ENCODE results near the gene REN. TPM values are rescaled to one million over a fixed set of nuclear protein-coding genes. Genes with fewer than 3 reads are reported as not detected.

REN gene
- total and polyA plus RNA-seq, 2 donors (not counting 3 experiments of a cell fraction or from before 2014, with no cell fraction given): 0.11 TPM; not detected in 1

- no peaks in the 10 kb centered on the region for H3K36me3 ChIP-seq (ENCODE audit: control insufficient read depth in 2 of 2, extremely low read depth in 1 of 2, insufficient read depth in 2 of 2, low read length in 2 of 2)
- H3K27ac ChIP-seq (ENCODE audit: insufficient read depth, low read depth, low read length): no peak overlapping the region
- no peak for FAIRE-seq
- no peaks in the 10 kb centered on the region for H3K79me2 ChIP-seq (ENCODE audit: control insufficient read depth, insufficient read depth, low read length)
- H4K20me1 ChIP-seq (replicated peaks; ENCODE audit: control insufficient read depth, extremely low read depth, insufficient read depth, low read length): no peaks in the 10 kb centered on the region
- DNase-seq (ENCODE audit: low read depth, low spot score): no peak
- no peak overlapping the region for H2AFZ ChIP-seq (ENCODE audit: low read depth, low read length)
- H3K9me3 ChIP-seq (replicated peaks; ENCODE audit: control insufficient read depth, insufficient read depth, low read length): no peaks in the 10 kb centered on the region
- H3K4me2 ChIP-seq (ENCODE audit: insufficient read depth, low read length): no peak overlapping the region
- no peaks in the 10 kb centered on the region for H3K9me1 ChIP-seq (replicated peaks; ENCODE audit: control insufficient read depth, extremely low read depth, insufficient read depth, low read length)
- no peak overlapping the region for H3K4me3 ChIP-seq (replicated peaks in 1 of 3; ENCODE audit: insufficient read depth in 1 of 3, low read depth in 1 of 3, low read length in 3 of 3)
- POLR2A ChIA-PET: no interaction called here
- H3K27me3 ChIP-seq (ENCODE audit: control insufficient read depth in 2 of 2, insufficient read depth in 2 of 2, low read length in 2 of 2): no peaks in the 10 kb centered on the region
- H3K4me1 ChIP-seq (ENCODE audit: control insufficient read depth, extremely low read depth, insufficient read depth, low read length): no peaks in the 10 kb centered on the region
- BruUV-seq (replicated peaks): no TSS peak
- H3K9ac ChIP-seq (replicated peaks; ENCODE audit: extremely low read depth, insufficient read depth, low read length): no peak overlapping the region
- dilution Hi-C loops (cut with MboI; ENCODE audit: extremely low pct_ligation_motif_present, low sequenced_read_pairs) (loop anchor here (25.0 kb wide), 1 partner anchor 284 kb away; the partner anchor contains the start of gene SNRPE), intact Hi-C loops (cut with micrococcal nuclease) (no loop called here)
- TF ChIP-seq POLR2A (IDR thresholded peaks at IDR 0.05; ENCODE audit: low read depth, low read length) (no peak), JUN (IDR thresholded peaks at IDR 0.05; ENCODE audit: borderline replicate concordance, insufficient read depth, insufficient read length, low read depth) (no peak)
- CTCF ChIA-PET: no interaction called here
These were observed 19.8 kb downstream of the REN start for GRCh38 chr1:204146309-204146708.

GRCh38 chr1:204145033-204145504, 21.1 kb downstream of the REN start:
- Histone ChIP-seq H2AFZ (ENCODE audit: low read depth, low read length) (no peak overlapping the region), H3K9ac (replicated peaks; ENCODE audit: extremely low read depth, insufficient read depth, low read length) (no peak overlapping the region), H3K4me1 (ENCODE audit: control insufficient read depth, extremely low read depth, insufficient read depth, low read length) (no peaks in the 10 kb centered on the region), H3K9me3 (replicated peaks; ENCODE audit: control insufficient read depth, insufficient read depth, low read length) (no peaks in the 10 kb centered on the region), H3K4me2 (ENCODE audit: insufficient read depth, low read length) (no peak overlapping the region), H3K9me1 (replicated peaks; ENCODE audit: control insufficient read depth, extremely low read depth, insufficient read depth, low read length) (no peaks in the 10 kb centered on the region), H3K36me3 (ENCODE audit: control insufficient read depth in 2 of 2, extremely low read depth in 1 of 2, insufficient read depth in 2 of 2, low read length in 2 of 2) (no peaks in the 10 kb centered on the region), H4K20me1 (replicated peaks; ENCODE audit: control insufficient read depth, extremely low read depth, insufficient read depth, low read length) (no peaks in the 10 kb centered on the region), H3K4me3 (replicated peaks in 1 of 3; ENCODE audit: insufficient read depth in 1 of 3, low read depth in 1 of 3, low read length in 3 of 3) (no peak overlapping the region), H3K27me3 (ENCODE audit: control insufficient read depth in 2 of 2, insufficient read depth in 2 of 2, low read length in 2 of 2) (no peaks in the 10 kb centered on the region), H3K27ac (ENCODE audit: insufficient read depth, low read depth, low read length) (no peak overlapping the region), H3K79me2 (ENCODE audit: control insufficient read depth, insufficient read depth, low read length) (no peaks in the 10 kb centered on the region)
- ChIA-PET POLR2A (no interaction called here), CTCF (interaction anchor here (0.9 to 1.9 kb wide), 2 partner anchors 16 to 274 kb away, joined by 4 to 5 read pairs; no protein-coding TSS in a partner anchor)
- no peak for DNase-seq (ENCODE audit: low read depth, low spot score)
- dilution Hi-C loops (cut with MboI; ENCODE audit: extremely low pct_ligation_motif_present, low sequenced_read_pairs): loop anchor here (25.0 kb wide), 1 partner anchor 283 kb away; the partner anchor contains the start of gene SNRPE
- no peak for TF ChIP-seq POLR2AphosphoS5 (IDR thresholded peaks at IDR 0.05; ENCODE audit: insufficient read depth, low read depth, low read length)
- no peak for TF ChIP-seq FOS (IDR thresholded peaks at IDR 0.05; ENCODE audit: borderline replicate concordance, insufficient read depth, low read length)
- TF ChIP-seq CTCF (IDR thresholded peaks at IDR 0.05; ENCODE audit: extremely low read depth in 1 of 2, insufficient read depth in 1 of 2, low read depth in 1 of 2, low read length in 2 of 2): no peak
- TF ChIP-seq, protein P1, sequence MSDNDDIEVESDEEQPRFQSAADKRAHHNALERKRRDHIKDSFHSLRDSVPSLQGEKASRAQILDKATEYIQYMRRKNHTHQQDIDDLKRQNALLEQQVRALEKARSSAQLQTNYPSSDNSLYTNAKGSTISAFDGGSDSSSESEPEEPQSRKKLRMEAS (IDR thresholded peaks at IDR 0.05; ENCODE audit: insufficient read depth, insufficient read length): no peak
- TF ChIP-seq EZH2 (IDR thresholded peaks at IDR 0.05; ENCODE audit: borderline replicate concordance, low read depth, low read length, severe bottlenecking): no peak
- no peak for TF ChIP-seq POLR2A (IDR thresholded peaks at IDR 0.05; ENCODE audit: low read depth, low read length)
- no peak for TF ChIP-seq JUN (IDR thresholded peaks at IDR 0.05; ENCODE audit: borderline replicate concordance, insufficient read depth, insufficient read length, low read depth)
- no peak for TF ChIP-seq MYC (IDR thresholded peaks at IDR 0.05; ENCODE audit: low read depth, low read length)
- TF ChIP-seq GATA2 (IDR thresholded peaks at IDR 0.05; ENCODE audit: insufficient read depth, insufficient read length, low read depth, low read length): no peak
- intact Hi-C loops (cut with micrococcal nuclease): no loop called here
- BruUV-seq (replicated peaks): no TSS peak
- FAIRE-seq: no peak

Measured in endothelial cell of umbilical vein (primary cell).